Hematopoietic multipotent progenitor cell (in vitro differentiated cells): ENCODE results near the gene DHX34. TPM values are rescaled to one million over a fixed set of nuclear protein-coding genes. Genes with fewer than 3 reads are reported as not detected.

Source experiments
- DNase-seq, 3 donors: peaks; one replicate each; pipeline ENCODE4 v3.0.0-alpha.2; 2011 to 2015; ENCODE audit warnings: low read depth in 2 of 3, low spot score in 2 of 3
- total RNA-seq: library from RNA; depleted of rRNA; stranded (reverse); fragments of >200 nt; gene quantifications from one replicate; pipeline ENCODE4 v1.2.3, GENCODE V29; 2012

Gene DHX34
- total RNA-seq, 1 donor, result 18.0 TPM

GRCh38 chr19:47413941-47414340 is 64.8 kb downstream of the DHX34 start:
- no peak for DNase-seq

GRCh38 chr19:47414469-47414868 is 65.4 kb downstream of the DHX34 start:
- no peak for DNase-seq

DNA sequence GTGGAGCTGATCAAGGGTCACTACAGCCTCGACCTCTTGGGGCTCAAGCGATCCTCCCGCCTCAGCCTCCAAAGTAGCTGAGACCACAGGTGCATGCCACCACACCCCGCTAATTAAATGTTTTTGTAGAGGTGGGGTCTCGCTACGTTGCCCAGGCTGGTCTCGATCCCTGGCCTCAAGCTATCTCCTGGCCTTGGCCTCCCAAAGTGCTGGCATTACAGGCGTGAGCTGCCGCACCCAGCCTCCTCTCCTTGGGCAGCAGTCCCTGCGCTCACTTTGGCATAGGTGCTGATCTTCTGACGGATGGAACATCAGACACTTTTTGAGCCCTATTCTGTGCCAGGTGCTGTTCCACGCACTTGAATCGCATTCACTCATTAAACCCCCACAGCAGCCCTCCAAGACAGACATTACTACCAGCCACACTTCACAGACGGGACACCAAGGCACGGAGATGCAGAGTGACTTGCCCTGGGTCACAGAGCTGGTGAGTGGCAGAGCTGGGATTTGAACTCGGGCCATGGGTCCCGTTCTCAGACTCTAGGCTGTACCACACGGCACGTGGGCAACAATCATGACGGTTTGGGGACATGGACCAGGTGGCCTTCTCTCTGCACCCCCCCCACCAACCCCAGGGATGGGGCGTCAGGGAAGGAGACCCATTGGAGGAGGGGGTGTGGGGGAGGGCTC is 67.0 kb downstream of the DHX34 start:
- DNase-seq, result no peak

DNA sequence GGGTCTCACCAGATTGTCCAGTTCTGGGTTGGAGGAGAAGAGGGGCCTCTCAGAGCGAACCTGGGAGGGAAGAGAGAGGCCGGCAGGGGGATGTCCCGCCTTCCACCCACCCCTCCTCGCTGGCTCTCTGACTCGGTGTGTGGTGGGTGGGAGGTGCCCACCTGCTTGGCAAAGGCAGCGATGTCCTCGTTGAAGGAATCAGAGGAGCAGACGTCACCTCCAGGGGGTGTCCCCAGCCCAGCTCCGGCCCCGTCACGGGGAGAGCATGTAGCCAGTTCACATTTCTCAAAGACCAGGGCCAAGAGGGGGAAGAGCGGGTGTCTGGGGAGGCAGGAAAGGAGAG is 67.5 kb downstream of the DHX34 start:
- no peak for DNase-seq

- DNase-seq, result no peak
These were observed 68.1 kb downstream of the DHX34 start for GRCh38 chr19:47417107-47417745.

DNA sequence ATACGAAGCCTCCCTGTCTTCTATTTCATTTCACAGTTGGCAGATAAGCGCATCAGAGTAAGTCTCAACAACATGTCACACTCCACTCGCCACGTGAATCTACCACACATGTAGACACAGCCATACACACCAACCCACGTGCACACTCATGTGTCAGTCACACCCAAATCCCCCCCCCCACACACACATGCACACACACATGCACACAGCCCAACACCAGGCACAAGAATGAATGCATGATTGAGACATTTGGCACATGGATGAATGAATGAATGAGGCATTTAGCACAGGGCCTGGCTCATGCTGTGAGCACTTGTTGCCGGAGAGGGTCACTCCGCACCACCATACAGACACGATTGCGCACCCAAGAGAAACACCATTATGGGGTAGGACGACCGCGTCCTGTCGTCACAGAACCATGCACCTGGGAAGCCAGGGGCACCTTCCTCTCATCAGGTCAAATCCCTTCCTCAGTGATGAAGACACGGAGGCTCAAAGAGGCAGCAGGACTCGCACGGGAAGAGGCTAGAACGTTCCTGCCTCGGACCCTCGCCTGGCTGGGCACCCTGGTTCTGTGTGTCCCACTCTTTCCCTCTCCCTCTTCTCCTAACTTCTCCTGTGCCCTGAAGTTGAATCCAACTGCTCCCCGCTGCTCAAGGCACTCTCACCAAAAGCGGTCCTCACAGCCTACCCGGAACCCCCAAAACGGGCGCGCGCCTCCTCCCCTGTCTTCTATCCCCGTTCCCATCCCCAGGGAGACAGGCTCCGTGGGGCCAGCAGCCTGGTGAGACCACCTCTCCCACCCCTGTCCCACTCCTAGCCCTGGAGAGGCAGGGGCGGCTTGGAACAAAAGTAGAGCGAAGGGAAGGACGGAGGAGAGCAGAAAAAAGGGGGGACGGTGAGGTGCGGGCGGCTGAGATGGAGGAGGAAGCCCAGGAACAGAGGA is 68.9 kb downstream of the DHX34 start:
- no peak for DNase-seq

- DNase-seq, result no peak
These were observed 69.5 kb downstream of the DHX34 start for GRCh38 chr19:47418692-47419029.

DNA sequence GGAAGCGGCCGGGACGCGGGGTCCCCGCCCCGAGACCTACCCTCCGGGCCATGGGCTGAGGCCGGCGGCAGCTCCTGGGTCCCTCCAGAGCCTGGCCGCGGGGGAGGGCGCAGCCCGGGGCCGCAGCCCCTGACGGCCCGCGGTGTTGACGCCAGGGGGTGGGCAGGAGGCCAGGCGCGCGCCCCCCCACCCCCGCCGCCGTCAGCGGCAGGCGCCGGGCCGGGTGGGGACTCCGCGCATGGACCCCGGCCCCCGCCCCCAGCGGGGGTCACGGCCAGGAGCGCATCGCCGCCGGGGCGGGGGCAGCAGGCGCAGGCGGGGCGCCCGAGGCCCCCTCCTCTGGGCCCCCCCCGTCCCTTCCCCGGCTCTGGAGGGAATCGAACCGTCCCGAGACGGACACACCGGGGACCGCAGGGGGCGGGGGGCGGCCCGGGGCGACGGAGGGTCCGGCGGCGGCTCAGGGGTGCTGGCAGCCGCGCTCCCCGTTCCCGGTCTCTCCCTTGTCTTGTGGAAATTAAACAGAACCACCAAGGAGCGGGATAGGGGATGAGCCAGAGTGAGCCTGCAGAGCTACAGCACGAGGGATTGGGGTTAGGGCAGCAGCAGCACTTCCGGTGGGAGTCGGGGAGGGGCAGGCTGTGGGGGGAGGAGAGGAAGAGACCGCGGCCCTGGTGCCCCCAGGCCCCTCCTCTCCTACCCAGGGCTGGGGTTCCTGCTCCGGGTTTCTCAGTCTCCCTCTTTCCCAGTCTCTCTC is 70.1 kb downstream of the DHX34 start, which contains the start of gene MEIS3:
TSS of gene MEIS3 (minus strand) at position 498 of the 754 bp plus-strand sequence. CDS start at position 52, 446 bp downstream.
- DNase-seq, result no peak

DNA sequence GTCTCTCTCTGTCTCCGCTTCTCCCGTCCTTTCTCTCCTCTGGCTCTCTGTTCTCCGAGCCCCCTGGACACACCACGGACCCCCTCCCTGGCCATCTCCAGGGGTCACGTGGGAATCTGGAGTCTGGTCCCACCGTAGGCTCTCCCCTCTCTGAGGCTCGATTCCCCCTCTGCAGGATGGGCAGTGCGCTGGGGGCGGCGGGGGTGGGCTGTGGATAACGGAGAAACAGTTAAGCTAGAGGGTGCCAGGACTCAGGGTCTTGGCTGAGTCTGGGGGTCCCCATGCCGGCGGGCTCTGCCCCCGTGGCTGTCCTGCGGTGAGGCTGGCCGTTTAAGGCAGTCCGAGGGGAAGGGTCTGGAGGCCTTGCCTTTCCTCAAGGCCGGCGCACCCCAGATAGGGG is 70.7 kb downstream of the DHX34 start:
- DNase-seq, result no peak

DNA sequence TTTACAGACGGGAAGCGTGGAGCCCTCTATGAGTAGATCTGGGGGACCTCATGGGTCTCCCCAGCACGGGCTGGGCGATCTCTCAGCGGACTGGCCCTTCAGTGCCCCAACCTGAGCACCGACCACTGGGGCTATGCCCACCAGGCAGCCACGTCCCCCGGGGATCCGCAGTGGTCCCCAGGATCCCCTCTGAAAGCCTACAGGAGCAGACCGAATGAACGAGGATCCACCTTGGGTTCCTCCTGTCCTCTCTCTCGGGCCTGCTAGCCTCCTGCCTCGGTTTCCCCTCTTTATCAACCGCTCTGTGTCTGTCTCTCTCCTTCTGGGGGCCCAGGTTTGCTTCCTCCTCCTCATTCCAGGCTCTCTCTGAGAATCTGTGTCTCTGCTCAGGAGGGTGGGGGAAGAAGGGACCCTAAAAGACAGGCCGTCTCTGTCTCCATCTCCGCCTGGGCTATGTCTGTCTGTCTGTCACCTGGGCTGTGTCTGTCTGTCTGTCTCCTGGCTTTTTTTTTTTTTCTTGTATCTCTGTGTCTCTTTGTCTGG is 72.2 kb downstream of the DHX34 start:
- DNase-seq, result no peak

- no peak for DNase-seq
These were observed 72.8 kb downstream of the DHX34 start for GRCh38 chr19:47421844-47422395.

GRCh38 chr19:47422417-47423163 is 73.5 kb downstream of the DHX34 start:
- no peak for DNase-seq

GRCh38 chr19:47423203-47423882 is 74.2 kb downstream of the DHX34 start:
- no peak for DNase-seq

DNA sequence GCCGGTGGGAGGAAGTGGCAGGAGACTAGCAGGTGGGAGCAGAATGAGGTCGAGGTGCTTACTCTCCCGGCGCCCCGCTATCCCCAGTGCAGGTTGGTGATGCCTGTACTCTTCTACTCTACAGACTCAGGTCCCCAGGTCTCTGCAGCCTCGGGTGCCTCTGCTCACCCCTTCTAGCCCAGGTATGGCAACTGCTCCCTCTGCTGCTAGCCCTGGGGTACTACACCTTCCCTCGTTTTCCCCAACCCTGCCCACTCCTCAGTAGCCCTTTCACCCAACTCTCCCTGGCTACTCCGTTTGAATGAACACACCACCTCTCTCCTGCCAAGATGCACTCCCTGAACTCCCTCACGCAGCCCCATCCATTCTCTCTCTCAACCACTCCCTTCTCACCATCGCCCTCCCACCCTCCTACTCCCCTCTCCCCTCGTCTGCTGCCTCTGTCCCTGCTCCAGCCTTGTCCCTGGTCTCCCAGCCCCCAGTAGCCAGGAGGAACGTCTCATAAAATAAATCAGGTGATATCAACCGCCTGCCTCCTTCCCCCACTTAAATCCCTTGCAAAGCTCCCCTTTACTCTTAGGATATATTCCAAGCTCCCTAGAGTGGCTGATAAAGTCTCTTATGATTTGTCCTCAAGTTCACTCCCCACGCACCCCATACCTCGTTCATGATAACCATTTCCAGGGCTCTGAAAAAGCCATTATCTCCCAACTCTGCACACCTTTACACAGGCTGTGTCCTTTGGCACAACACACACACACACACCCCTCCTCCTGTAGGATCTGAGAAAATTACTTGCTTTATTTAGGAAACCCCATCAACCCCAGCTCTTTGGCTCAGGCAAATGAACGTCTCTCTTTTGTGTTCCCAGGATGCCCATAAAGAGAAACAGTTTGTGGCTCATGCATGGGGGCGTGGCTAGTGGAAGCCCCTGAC is 78.4 kb downstream of the DHX34 start:
- peak in 1 of 3 donors; percentile 72 for DNase-seq

GRCh38 chr19:47428177-47428894 is 79.2 kb downstream of the DHX34 start:
- peak; percentile 55 to 95 (median 92) for DNase-seq

- no peak for DNase-seq
These were observed 80.2 kb downstream of the DHX34 start for GRCh38 chr19:47429140-47429793.
